GM20000 (cell line): ENCODE measurements around the gene KHDC1.
A peak's percentile ranks its signal among the peaks of the same experiment; 100 is the strongest.
"Not testable (repeated sequence)": the region's sequence is repeated elsewhere in the genome, so short reads cannot be mapped to it uniquely, and the experiment has no call there.

Source experiments
- DNase-seq: peaks from one replicate; pipeline ENCODE4 v3.0.0; 2012; ENCODE audit warnings: low spot score
- TF ChIP-seq, protein P1 (sequence below): IDR thresholded peaks from 2 replicates; pipeline ENCODE4 v1.5.1; 2012; ENCODE audit warnings: mild to moderate bottlenecking, control low read depth; ENCODE audit errors: extremely low read depth, missing control alignments

The KHDC1 gene, protein sequence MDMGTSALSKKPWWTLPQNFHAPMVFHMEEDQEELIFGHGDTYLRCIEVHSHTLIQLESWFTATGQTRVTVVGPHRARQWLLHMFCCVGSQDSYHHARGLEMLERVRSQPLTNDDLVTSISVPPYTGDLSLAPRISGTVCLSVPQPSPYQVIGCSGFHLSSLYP

DNA sequence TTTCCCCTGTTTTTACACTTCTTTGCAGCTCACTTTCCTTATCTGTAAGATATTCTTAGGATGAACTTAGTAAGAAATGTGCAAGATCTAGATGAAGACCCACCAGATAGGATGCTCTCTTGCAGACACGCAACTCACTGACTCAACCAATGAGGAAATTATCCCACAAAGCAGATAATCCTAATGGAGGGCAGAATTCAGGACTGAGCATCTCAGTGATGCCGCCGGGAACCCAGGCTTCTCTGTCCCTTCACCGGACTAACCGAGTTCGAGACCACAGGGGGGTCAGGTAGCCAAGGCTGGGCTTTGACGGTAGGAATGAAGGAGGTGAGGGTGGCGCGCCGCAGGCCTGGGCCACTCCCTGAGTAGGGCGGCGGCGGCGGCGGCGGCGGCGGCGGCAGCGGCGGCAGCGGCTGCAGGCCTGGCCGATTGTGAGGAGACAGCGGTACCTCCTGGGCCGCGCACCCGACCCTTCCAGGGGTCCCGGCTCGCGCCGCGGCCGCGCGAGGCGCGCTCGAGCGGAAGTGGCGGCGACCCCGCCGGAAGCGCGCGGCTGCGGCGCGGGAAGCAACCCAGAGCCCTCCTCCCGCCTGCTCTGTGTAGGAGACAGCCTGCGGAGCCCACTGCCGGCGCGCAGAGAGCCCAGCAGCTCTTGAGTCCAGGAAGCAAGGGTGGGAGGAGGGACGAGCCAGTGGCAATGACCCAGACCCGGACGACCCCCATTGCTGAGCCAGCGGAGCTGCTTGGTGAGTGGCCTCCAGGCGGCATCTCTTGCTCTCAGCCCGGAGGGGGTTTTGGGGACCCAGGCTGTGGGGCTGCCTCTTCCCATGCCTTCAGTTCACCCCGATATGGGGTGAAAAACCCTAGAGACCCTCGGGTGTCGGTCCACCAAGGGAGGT lies at the start of gene KHDC1:
Gene KHDC1 (minus strand): TSS at position 526 of the 899 bp plus-strand sequence. CDS start 20,679 bp downstream, outside the sequence.
- peak; percentile 89 for DNase-seq
- TF ChIP-seq, protein P1, sequence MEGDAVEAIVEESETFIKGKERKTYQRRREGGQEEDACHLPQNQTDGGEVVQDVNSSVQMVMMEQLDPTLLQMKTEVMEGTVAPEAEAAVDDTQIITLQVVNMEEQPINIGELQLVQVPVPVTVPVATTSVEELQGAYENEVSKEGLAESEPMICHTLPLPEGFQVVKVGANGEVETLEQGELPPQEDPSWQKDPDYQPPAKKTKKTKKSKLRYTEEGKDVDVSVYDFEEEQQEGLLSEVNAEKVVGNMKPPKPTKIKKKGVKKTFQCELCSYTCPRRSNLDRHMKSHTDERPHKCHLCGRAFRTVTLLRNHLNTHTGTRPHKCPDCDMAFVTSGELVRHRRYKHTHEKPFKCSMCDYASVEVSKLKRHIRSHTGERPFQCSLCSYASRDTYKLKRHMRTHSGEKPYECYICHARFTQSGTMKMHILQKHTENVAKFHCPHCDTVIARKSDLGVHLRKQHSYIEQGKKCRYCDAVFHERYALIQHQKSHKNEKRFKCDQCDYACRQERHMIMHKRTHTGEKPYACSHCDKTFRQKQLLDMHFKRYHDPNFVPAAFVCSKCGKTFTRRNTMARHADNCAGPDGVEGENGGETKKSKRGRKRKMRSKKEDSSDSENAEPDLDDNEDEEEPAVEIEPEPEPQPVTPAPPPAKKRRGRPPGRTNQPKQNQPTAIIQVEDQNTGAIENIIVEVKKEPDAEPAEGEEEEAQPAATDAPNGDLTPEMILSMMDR: no peak

DNA sequence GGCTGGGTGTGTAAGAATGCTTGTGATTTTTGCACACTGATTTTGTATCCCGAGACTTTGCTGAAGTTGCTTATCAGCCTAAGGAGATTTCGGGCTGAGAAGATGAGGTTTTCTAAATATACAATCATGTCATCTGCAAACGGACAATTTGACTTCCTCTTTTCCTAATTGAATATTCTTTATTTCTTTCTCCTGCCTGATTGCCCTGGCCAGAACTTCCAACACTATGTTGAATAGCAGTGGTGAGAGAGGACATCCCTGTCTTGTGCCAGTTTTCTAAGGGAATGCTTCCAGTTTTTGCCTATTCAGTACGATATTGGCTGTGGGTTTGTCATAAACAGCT lies 47.5 kb upstream of the KHDC1 start:
- DNase-seq: not testable (repeated sequence)

DNA sequence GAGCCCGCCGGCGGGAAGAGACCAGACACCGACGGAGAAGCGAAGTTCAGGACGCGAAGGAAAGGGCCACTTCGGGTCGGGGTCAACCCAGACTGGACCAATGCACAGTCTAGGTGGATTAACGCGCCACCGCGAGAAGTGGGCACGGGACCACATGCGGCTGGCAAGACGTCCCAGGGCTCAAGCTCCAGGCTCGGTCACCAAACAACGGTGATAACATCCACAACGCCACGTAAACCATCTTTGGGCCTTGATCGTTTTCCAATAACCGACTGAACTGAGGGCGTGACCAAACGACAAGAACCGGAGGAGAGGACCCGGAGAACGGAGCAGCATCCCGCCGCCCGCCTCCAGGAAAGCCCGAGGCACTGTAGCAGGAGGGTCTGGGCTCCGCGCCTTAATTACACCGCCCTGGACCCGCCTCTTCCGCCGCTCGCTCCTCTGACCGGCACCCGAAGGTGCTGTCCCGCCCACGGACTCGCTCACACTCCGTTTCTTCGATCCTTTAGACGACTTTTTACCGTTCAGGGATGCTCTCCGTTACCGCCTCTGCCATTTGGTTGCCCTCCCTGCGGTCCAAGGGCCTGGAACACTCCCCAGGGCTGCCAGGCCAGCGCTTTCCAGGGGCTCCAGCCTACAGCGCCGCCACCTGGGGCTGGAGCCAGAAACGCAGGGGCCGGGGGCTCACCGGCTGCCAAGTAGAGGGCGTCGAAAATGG lies 46.9 kb upstream of the KHDC1 start:
- peak; percentile 91 for DNase-seq
- TF ChIP-seq, protein P1: peak; percentile 83

DNA sequence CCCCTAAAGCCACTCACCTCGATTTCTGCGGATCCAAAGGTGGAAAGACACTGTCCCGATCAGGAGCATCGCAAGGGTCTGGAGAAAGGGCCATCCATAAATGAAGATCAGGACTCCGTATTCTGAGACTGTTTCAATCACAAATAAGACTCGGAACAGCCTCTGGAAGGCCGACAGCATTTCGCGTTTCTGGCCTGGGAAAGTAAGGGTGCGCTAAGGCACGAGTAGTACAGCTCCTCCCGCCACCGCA lies 46.5 kb upstream of the KHDC1 start:
- no peak for DNase-seq
- TF ChIP-seq, protein P1: no peak

DNA sequence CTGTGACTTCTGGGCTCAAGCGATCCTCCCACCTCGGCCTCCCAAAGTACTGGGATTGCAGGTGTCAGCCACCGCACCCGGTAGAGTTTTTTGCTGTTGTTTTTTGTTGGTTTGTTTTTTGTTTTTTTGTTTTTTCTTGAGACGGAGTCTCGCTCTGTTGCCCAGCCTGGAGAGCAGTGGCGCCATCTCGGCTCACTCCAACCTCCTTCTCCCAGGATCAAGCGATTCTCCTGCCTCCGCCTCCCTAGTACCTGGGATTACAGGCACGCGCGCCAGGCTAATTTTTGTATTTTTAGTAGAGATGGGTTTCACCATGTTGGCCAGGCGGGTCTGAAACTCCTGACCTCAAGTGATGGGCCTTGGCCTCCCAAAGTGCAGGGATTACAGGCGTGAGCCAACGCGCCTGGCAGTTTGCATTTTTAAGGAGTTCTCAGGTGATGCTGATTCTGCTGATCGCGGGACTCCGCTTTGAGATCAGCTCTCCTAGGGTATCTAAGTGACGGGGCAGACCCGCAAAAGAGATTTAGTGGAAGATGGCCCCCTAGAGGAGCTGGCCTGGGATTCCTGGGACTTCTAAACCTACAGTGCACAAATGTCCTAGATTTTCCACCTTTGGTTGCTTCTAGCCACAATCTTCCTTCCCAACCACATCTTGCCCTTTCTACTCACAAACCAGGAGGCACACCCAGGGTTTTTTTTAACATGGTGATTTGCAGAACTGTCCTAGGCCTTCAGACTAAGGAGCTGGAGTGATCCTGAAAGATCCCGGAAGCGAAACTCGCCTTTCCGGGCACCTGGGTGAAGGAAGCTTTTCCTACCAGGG lies 45.9 kb upstream of the KHDC1 start:
- TF ChIP-seq, protein P1: no peak
- no peak for DNase-seq

DNA sequence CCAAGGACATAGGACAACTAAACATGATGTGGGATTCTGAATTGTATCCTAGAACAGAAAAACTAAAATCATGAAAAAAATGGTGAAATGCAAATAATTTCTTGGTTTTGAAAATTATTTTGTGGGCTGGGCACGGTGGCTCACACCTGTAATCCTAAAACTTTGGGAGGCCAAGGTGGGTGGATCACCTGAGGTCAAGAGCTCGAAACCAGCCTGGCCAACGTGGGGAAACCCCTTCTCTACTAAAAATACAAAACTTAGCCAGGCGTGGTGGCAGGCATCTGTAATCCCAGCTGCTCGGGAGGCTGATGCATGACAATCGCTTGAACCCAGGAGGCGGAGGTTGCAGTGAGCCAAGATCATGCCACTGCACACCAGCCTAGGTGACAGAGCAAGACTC lies 40.8 kb upstream of the KHDC1 start:
- not testable (repeated sequence) for DNase-seq

DNA sequence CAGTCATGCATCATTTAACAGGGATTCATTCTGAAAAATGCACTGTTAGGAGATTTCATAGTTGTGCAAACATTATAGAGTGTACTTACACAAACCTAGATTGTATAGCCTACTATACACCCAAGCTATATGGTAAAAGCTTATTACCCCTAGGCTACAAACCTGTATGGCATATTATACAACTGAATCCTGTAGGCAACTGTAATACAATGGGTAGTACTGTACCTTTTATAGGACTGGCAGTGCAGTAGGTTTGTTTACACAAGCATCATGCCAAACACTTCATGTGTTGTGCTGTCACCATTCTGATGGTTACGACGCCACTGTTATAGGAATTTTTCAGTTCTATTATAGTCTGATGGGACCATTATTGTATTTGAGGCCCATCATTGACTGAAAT lies 39.3 kb upstream of the KHDC1 start:
- TF ChIP-seq, protein P1: no peak
- no peak for DNase-seq
